ENCODE results near the gene TUBGCP5. TPM values are rescaled to one million over a fixed set of nuclear protein-coding genes. Genes with fewer than 3 reads are reported as not detected.

TUBGCP5 gene
- total RNA-seq, 1 donor from 2014 or later = 12.9 TPM

- DNase-seq (ENCODE audit: low read depth) = no peak
- Histone ChIP-seq H3K27me3 (ENCODE audit: control insufficient read depth, insufficient read depth, low read length) (no peaks in the 10 kb centered on the region), H3K36me3 (ENCODE audit: control insufficient read depth, insufficient read depth, low read length) (no peaks in the 10 kb centered on the region), H3K4me3 (ENCODE audit: low read depth, low read length) (no peak overlapping the region)
- TF ChIP-seq CTCF (IDR thresholded peaks at IDR 0.05; ENCODE audit: insufficient read depth, low read length, severe bottlenecking) = no peak
- FAIRE-seq = no peak
Observed at GRCh38 chr15:23065836-23066235, 26.5 kb upstream of the TUBGCP5 start.

GRCh38 chr15:23064156-23064555, 24.8 kb upstream of the TUBGCP5 start:
- FAIRE-seq = no peak

DNA sequence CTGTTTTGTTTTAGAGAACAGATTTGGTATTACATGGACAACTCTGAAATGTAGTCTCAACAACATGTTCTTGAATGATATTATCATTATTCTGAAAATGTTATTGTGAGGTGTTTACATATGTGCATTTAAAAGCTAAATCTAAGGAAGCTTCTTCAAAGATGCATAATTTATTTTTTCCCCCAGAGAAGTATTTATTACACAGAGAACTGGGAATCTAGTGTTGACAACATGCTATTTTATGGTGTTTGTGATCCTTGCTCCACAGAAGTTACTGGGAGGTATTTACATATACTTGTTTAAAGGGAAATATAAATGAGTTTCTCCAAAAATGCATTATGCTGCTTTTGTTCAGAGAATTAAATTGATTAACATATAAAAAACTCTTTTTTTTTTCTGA, 18.3 kb upstream of the TUBGCP5 start:
- FAIRE-seq = no peak
- no peak for DNase-seq (ENCODE audit: low read depth)
- TF ChIP-seq CTCF (IDR thresholded peaks at IDR 0.05; ENCODE audit: insufficient read depth, low read length, severe bottlenecking) = no peak
- H3K27me3 ChIP-seq (ENCODE audit: control insufficient read depth, insufficient read depth, low read length) = no peaks in the 10 kb centered on the region
- H3K4me3 ChIP-seq (ENCODE audit: low read depth, low read length) = no peak overlapping the region
- H3K36me3 ChIP-seq (ENCODE audit: control insufficient read depth, insufficient read depth, low read length) = no peaks in the 10 kb centered on the region

More at GRCh38 chr15:23064156-23064555, 24.8 kb upstream of the TUBGCP5 start:
- H3K27me3 ChIP-seq (ENCODE audit: control insufficient read depth, insufficient read depth, low read length) = no peaks in the 10 kb centered on the region
- H3K4me3 ChIP-seq (ENCODE audit: low read depth, low read length) = no peak overlapping the region
- no peak for DNase-seq (ENCODE audit: low read depth)
- TF ChIP-seq CTCF (IDR thresholded peaks at IDR 0.05; ENCODE audit: insufficient read depth, low read length, severe bottlenecking) = no peak
- no peaks in the 10 kb centered on the region for H3K36me3 ChIP-seq (ENCODE audit: control insufficient read depth, insufficient read depth, low read length)

DNA sequence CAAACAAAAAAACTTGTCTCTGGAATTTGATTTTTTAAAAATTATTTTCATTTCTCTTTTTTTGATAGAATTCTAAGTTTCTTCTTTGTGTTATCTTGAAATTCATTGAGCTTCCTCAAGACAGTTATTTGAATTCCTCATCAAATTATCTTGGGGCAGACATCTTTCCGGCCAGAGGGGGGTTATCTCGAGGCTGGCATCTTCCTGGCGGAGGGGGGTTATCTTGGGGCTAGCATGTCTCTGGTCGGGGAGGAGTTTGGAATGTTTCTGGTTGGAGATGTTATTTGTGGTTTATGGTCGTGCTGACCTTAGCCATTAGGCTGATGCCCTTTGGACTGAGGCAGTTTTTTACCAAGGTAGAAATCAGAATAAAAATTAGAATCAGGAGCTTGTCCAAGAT, 15.9 kb upstream of the TUBGCP5 start:
- no peak for TF ChIP-seq CTCF (IDR thresholded peaks at IDR 0.05; ENCODE audit: insufficient read depth, low read length, severe bottlenecking)
- Histone ChIP-seq H3K27me3 (ENCODE audit: control insufficient read depth, insufficient read depth, low read length) (no peaks in the 10 kb centered on the region), H3K36me3 (ENCODE audit: control insufficient read depth, insufficient read depth, low read length) (no peaks in the 10 kb centered on the region), H3K4me3 (ENCODE audit: low read depth, low read length) (no peak overlapping the region)
- DNase-seq (ENCODE audit: low read depth) (no peak), FAIRE-seq (no peak)

GRCh38 chr15:23052522-23052921, 13.2 kb upstream of the TUBGCP5 start:
- TF ChIP-seq CTCF (IDR thresholded peaks at IDR 0.05; ENCODE audit: insufficient read depth, low read length, severe bottlenecking) = no peak
- FAIRE-seq = no peak
- DNase-seq (ENCODE audit: low read depth) = no peak
- H3K4me3 ChIP-seq (ENCODE audit: low read depth, low read length) = no peak overlapping the region
- H3K36me3 ChIP-seq (ENCODE audit: control insufficient read depth, insufficient read depth, low read length) = no peaks in the 10 kb centered on the region
- no peaks in the 10 kb centered on the region for H3K27me3 ChIP-seq (ENCODE audit: control insufficient read depth, insufficient read depth, low read length)

DNA sequence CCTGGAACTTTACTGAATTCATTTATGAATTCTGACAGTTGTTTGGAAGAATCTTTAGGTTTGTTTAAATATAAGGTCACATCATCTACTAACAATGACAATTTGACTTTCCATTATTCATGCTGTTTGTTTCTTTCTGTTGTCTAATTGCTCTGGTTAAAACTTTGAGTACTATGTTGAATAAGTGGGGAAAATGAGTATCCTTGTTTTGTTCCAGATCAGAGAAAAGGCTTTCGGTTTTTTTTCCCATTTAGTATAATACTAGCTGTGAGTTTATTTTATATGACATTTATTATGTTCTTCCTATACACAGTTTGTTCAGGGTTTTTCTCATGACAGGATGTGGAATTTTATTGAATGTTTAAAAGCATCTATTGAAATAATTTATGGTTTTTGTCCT, 11.3 kb upstream of the TUBGCP5 start:
- DNase-seq (ENCODE audit: low read depth) (no peak), FAIRE-seq (no peak)
- no peaks in the 10 kb centered on the region for H3K27me3 ChIP-seq (ENCODE audit: control insufficient read depth, insufficient read depth, low read length)
- H3K4me3 ChIP-seq (ENCODE audit: low read depth, low read length) = no peak overlapping the region
- TF ChIP-seq CTCF (IDR thresholded peaks at IDR 0.05; ENCODE audit: insufficient read depth, low read length, severe bottlenecking) = no peak
- H3K36me3 ChIP-seq (ENCODE audit: control insufficient read depth, insufficient read depth, low read length) = no peaks in the 10 kb centered on the region
